SH-SY5Y (cell line): ENCODE measurements around the gene DDO.

Experiments
- GATA2 ChIP-seq: IDR thresholded peaks from 2 replicates; pipeline ENCODE4 v1.6.1; 2011; ENCODE audit warnings: mild to moderate bottlenecking, low read depth, low read length
- GATA3 ChIP-seq: IDR thresholded peaks from 2 replicates; pipeline ENCODE4 v1.6.1; 2011; ENCODE audit warnings: low read depth, mild to moderate bottlenecking, low read length, moderate library complexity

DNA sequence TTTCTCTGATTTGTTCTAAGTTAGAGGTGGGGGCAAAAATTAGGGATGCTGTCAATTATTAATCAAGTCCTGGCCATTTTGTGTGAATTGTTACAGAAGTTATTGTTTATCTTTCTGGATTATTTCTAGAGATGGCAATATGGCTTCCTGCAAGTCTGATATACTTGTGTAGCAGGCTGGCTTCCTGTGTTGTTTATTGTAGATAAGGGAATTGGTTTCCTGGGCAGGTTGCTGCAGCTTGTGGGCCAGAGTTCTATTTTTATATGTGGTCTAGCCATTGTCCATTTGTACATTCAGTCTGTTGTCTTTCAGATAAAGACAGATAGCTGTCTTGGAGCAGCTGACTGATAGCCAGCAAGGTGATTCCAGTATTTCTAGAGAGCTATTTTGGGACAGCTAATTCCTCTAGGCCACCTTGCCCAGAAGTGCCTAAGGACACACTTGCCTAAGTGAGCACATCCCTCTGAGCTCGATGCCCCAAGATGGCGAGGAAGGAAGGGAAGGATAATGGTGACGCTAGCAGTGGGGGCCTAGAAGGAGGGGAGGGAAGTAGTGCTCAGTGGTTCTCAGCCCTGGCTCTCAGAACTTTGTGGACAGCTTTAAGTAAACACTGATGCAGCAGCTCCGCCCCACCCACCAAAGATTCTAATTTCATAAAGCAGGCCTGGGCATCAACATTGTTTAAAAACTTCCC lies 25.5 kb downstream of the DDO start:
- TF ChIP-seq GATA3 (no peak), GATA2 (peak; percentile 19; the same call in 1 of the 2 replicates)
